ENCODE measurements around the gene TSPOAP1. TPM values are rescaled to one million over a fixed set of nuclear protein-coding genes. Genes with fewer than 3 reads are reported as not detected.

The TSPOAP1 gene
- total RNA-seq, 4 donors from 2014 or later, result 11.4 to 16.3 (median 13.0) TPM

DNA sequence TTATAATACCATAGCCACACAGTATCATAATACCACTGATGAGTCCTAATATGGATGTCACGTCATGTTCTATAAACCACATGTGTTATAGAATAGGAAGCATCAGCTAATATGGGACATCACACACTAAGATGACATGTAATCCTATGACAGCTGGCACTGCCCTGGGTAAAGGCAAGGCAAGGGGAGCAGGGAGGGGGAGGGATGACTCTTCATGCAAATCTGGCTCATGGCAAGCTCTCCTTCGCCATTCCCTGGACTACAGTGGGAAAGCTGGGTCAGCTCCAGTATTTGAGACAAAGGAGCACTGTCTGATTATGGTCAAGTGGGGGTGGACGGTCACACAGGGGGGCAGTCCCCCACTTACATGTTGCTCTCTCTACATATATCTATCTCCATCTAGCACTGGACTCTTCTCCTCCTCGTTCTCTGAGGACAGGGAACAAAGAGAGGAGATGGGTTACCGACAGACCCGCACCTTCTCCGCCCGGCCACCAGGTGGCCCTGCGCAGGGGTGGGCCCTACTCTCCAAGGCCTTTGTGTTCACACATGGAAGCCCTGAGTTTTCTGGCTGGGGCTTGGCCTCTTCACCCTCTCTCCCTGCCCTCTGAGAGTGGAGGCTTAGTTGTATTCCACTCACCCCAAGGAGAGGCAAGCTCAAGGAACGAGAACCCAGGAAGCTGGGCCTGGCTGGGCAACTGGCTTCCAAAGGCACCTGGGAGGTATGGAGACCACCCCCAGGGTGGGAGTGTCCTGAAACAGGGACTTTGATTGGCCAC lies 24.4 kb downstream of the TSPOAP1 start:
- no peak for DNase-seq (ENCODE audit: low spot score in 2 of 2)
- Histone ChIP-seq H3K27me3 (no peaks in the 10 kb centered on the region), H3K9me3 (no peaks in the 10 kb centered on the region), H3K27ac (no peak overlapping the region), H3K36me3 (peaks cover 0 to 47% (median 0%) of the 10 kb centered on the region in 3 donors), H3K4me1 (peaks cover 0 to 12% (median 2%) of the 10 kb centered on the region in 4 donors), H3K4me3 (no peak overlapping the region)
- TF ChIP-seq POLR2A (IDR thresholded peaks at IDR 0.05) (no peak), EP300 (IDR thresholded peaks at IDR 0.05) (no peak)
- TF ChIP-seq, protein P1, sequence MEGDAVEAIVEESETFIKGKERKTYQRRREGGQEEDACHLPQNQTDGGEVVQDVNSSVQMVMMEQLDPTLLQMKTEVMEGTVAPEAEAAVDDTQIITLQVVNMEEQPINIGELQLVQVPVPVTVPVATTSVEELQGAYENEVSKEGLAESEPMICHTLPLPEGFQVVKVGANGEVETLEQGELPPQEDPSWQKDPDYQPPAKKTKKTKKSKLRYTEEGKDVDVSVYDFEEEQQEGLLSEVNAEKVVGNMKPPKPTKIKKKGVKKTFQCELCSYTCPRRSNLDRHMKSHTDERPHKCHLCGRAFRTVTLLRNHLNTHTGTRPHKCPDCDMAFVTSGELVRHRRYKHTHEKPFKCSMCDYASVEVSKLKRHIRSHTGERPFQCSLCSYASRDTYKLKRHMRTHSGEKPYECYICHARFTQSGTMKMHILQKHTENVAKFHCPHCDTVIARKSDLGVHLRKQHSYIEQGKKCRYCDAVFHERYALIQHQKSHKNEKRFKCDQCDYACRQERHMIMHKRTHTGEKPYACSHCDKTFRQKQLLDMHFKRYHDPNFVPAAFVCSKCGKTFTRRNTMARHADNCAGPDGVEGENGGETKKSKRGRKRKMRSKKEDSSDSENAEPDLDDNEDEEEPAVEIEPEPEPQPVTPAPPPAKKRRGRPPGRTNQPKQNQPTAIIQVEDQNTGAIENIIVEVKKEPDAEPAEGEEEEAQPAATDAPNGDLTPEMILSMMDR (IDR thresholded peaks at IDR 0.05), result peak; percentile 37 to 52 (median 47)
- WGBS, 2 donors, result 37 to 42% methylated on average over 10 of the region's 10 CpGs

DNA sequence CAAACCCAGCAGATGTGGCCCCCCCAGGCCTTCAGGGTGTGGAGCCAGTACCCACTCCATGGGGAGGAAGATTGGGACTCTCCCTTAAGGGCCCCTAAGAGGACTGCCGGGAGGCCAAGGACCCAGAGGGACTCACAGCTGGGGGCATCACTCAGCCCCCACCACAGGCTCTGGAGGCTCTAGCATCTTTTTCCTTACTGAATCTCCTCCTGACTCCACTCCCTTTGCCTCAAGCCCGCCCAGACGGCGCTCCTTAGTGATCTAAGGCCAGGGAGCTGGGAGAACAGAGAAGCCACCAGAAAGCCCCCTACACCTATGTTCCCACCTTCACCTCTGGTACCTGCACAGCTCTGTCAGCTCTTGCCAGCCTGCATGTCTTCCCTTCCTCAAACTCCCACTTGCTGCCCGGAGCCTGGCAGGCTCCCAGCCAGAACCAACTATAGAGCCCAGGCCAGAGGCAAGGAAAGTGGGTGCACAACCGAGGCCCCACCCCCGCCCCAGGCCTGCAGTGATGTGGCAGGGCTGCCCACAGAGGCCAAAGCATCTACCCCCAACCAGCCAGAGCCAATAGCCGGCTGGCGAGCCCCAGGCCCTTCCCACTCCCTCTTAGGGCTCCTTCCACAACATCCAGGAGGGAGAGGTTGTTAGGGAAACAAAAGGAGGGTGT lies 25.5 kb downstream of the TSPOAP1 start:
- Histone ChIP-seq H3K27me3 (no peaks in the 10 kb centered on the region), H3K9me3 (peaks cover 0 to 4% (median 0%) of the 10 kb centered on the region in 4 donors), H3K4me1 (peaks cover 0 to 12% (median 2%) of the 10 kb centered on the region in 4 donors), H3K4me3 (no peak overlapping the region), H3K27ac (no peak overlapping the region), H3K36me3 (peaks cover 0 to 36% (median 0%) of the 10 kb centered on the region in 3 donors)
- TF ChIP-seq EP300 (IDR thresholded peaks at IDR 0.05) (no peak), POLR2A (IDR thresholded peaks at IDR 0.05) (no peak)
- TF ChIP-seq, protein P1 (IDR thresholded peaks at IDR 0.05), result no peak
- no peak for DNase-seq (ENCODE audit: low spot score in 2 of 2)
- 75 to 77% methylated on average over 9 of the region's 9 CpGs for WGBS, 2 donors

- no peak for DNase-seq (ENCODE audit: low spot score in 2 of 2)
- Histone ChIP-seq H3K27me3 (no peaks in the 10 kb centered on the region), H3K4me3 (no peak overlapping the region), H3K4me1 (peaks cover 0 to 12% (median 2%) of the 10 kb centered on the region in 4 donors), H3K9me3 (peaks cover 0 to 4% (median 0%) of the 10 kb centered on the region in 4 donors), H3K36me3 (peaks cover 0 to 29% (median 0%) of the 10 kb centered on the region in 3 donors), H3K27ac (no peak overlapping the region)
- 82 to 85% methylated on average over 5 to 9 of the region's 9 CpGs for WGBS, 2 donors
- TF ChIP-seq POLR2A (IDR thresholded peaks at IDR 0.05) (no peak), EP300 (IDR thresholded peaks at IDR 0.05) (no peak)
- TF ChIP-seq, protein P1 (IDR thresholded peaks at IDR 0.05), result no peak
Measured at GRCh38 chr17:58302171-58302918, 26.2 kb downstream of the TSPOAP1 start.

DNA sequence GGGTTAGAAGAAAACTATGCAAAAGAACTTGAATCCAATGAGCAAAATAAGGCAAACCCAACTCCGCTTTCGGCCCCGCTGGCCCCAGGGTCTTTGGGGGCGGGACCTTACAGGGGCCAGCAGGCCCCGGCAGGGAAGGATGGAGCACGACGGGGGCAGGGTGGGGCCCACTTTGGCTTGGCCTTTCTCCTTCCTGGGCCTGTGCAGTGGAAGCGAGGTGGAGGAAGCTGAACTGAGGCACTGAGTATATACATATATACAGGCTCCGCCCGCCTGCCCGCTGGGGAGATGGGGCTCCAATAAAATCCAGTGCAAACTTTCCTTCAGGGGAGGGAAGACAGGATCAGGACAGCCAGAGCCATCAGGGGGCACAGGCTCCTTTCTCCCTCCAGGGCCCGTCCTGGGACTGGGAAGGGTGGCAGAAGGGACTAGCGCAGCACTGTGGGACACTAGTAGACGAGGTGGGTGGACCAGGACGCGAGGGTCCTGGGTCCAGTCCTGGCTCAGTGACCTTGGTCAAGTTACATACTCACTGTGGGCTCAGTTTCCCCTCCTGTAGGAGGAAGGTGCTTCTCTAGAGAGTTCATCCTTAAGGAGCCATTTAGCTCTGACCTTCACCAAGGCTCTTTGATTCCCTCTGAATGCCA lies 27.0 kb downstream of the TSPOAP1 start:
- TF ChIP-seq EP300 (IDR thresholded peaks at IDR 0.05) (no peak), POLR2A (IDR thresholded peaks at IDR 0.05) (no peak)
- TF ChIP-seq, protein P1 (IDR thresholded peaks at IDR 0.05), result no peak
- no peak for DNase-seq (ENCODE audit: low spot score in 2 of 2)
- peaks cover 0 to 4% (median 0%) of the 10 kb centered on the region in 4 donors for H3K9me3 ChIP-seq
- WGBS, 2 donors, result 75 to 84% methylated on average over 14 to 16 of the region's 16 CpGs
- H3K27me3 ChIP-seq, result no peaks in the 10 kb centered on the region
- no peak overlapping the region for H3K4me3 ChIP-seq
- peaks cover 0 to 12% (median 2%) of the 10 kb centered on the region in 4 donors for H3K4me1 ChIP-seq
- no peak overlapping the region for H3K27ac ChIP-seq
- H3K36me3 ChIP-seq, result peaks cover 0 to 22% (median 0%) of the 10 kb centered on the region in 3 donors

Measured in tibial nerve (tissue), 4 donors.